ENCODE results near the gene GARS1. TPM values are rescaled to one million over a fixed set of nuclear protein-coding genes. Genes with fewer than 3 reads are reported as not detected.

Gene GARS1
- total RNA-seq, 1 experiment from 2014 or later = 139 TPM

DNA sequence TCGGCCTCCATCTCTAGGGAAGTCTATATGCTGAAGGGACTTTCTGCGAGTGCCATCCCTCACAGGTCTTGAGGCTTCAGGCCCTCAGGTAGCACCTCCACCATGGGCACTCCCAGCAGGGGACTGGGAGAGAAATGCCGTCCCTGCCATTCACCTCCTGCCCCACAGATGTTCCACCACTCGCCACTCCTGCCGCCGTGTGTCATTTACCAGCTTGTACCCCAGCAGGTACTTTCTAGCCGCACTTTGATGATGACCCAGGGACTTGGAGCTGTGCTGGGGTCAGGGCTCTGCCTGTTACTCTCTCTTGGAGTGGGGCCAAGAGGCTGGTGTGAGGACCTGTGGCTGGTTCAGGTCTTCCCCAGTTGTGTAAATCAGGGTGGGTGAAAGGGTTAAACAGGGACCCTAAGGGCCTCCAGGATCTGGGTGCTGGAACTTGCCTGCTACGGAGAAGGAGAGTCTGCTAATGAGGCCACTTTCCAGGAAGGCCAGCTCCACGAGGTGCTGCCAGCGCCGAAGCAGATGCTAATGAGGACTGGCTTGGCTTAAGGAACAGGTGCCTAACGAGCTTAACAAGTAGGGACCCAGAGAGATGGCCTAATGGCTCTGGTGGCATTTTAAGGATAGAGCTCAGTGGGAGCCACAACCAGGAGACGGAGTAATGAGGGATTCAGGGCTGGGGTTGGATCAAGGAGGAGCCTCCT is 55.2 kb downstream of the GARS1 start:
- H3K27ac ChIP-seq = no peak overlapping the region
- no peak overlapping the region for H3K4me3 ChIP-seq
- H3K27me3 ChIP-seq = no peaks in the 10 kb centered on the region
- no peaks in the 10 kb centered on the region for H3K36me3 ChIP-seq
- DNase-seq = no peak
- peaks cover 22% of the 10 kb centered on the region for H3K4me1 ChIP-seq
- H3K9me3 ChIP-seq (replicated peaks) = no peaks in the 10 kb centered on the region

- DNase-seq = no peak
- Histone ChIP-seq H3K4me1 (peaks cover 22% of the 10 kb centered on the region), H3K27me3 (no peaks in the 10 kb centered on the region), H3K9me3 (replicated peaks) (no peaks in the 10 kb centered on the region), H3K4me3 (no peak overlapping the region), H3K36me3 (no peaks in the 10 kb centered on the region), H3K27ac (no peak overlapping the region)
These were observed 55.7 kb downstream of the GARS1 start for GRCh38 chr7:30650421-30650808.

GRCh38 chr7:30652132-30652531 is 57.5 kb downstream of the GARS1 start:
- Histone ChIP-seq H3K4me3 (no peak overlapping the region), H3K36me3 (no peaks in the 10 kb centered on the region)
- DNase-seq = no peak

GRCh38 chr7:30652698-30653641 is 58.3 kb downstream of the GARS1 start:
- Histone ChIP-seq H3K27me3 (no peaks in the 10 kb centered on the region), H3K36me3 (no peaks in the 10 kb centered on the region), H3K9me3 (replicated peaks) (no peaks in the 10 kb centered on the region), H3K27ac (no peak overlapping the region), H3K4me1 (peaks cover 6% of the 10 kb centered on the region), H3K4me3 (no peak overlapping the region)
- no peak for DNase-seq

More at GRCh38 chr7:30652132-30652531, 57.5 kb downstream of the GARS1 start:
- Histone ChIP-seq H3K4me1 (peaks cover 15% of the 10 kb centered on the region), H3K27me3 (no peaks in the 10 kb centered on the region), H3K9me3 (replicated peaks) (no peaks in the 10 kb centered on the region), H3K27ac (no peak overlapping the region)

DNA sequence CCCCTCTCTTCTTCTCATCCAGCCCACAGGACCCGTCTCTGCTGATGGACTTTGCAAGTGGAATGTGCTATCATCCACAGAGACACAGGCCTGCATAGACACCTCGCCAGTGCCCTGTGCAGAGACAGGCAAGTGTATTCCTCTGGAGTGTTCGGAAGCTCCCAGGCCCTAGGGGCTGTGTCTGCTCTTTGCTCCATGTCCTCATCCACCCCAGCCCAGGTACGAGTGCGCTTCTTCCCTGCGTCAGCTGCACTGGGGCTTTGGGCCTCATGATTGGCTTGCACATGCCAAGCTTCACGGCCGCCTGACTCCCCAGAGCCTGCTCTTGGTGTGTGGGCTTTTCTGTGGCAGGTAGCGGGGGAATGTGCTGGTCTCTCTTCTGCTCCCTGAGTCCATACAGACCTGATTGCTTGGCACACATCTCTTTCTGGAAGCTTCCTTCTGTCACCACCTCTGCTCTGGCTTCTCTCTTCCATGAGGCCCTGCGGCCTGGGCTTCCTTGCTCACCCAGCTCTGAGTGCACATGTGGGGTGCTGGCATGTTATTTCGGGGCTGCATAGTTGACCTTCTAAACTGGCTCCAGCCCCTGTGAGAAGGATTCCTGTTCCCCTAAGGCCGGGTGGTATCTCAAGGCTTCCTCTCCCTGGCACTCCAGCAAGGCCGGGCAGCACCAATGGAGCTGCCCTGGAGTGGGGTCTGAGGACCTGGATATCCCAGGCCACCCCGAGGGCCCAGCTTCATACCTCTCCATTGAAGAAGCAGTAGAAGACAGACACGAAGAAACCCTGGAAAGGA is 59.8 kb downstream of the GARS1 start:
- no peak for DNase-seq
- no peaks in the 10 kb centered on the region for H3K9me3 ChIP-seq (replicated peaks)
- no peaks in the 10 kb centered on the region for H3K27me3 ChIP-seq
- no peak overlapping the region for H3K27ac ChIP-seq
- H3K4me1 ChIP-seq = peaks cover 4% of the 10 kb centered on the region
- H3K4me3 ChIP-seq = no peak overlapping the region
- no peaks in the 10 kb centered on the region for H3K36me3 ChIP-seq

DNA sequence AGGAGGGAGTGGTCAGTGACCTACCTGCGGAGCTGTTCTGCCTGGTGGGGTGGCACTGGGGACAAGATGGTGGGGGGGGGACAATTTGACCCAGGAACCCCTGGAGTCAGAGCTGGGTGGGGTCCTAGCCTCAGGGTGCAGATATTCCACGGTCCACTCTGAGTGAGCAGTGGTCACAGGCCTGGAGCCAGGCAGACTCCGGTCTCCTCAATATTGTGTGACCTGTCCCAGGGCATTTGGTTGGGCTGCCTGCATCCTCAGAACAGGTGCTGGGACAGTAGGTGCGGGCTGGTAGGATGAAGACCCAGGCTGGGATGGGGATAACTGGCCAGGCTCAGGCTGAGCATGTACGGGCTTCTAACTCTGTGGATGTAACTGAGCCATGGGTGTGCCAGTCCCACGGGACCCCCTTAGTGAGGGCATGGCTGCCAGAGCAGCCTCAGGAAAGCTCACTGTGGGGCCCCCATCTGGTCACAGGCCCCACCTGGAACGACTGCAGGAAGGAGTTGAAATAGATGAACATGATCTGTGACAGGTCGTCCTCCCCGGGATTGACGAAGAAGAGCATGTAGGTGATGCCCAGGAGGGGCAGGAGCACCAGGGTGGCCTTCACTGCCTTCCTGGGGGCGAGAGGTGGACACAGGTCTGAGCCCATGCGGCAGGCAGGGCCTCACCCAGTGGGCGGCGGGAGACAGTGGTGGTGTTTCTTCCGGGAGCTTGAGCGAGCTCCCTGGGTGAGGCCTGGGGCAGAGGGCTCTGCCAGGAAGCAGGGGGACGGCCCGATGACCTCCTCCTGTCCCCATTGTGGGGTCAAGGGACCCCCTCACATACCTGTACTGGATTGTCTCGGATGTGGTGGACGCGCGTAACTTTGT is 60.7 kb downstream of the GARS1 start:
- H3K4me1 ChIP-seq = peaks cover 11% of the 10 kb centered on the region

DNA sequence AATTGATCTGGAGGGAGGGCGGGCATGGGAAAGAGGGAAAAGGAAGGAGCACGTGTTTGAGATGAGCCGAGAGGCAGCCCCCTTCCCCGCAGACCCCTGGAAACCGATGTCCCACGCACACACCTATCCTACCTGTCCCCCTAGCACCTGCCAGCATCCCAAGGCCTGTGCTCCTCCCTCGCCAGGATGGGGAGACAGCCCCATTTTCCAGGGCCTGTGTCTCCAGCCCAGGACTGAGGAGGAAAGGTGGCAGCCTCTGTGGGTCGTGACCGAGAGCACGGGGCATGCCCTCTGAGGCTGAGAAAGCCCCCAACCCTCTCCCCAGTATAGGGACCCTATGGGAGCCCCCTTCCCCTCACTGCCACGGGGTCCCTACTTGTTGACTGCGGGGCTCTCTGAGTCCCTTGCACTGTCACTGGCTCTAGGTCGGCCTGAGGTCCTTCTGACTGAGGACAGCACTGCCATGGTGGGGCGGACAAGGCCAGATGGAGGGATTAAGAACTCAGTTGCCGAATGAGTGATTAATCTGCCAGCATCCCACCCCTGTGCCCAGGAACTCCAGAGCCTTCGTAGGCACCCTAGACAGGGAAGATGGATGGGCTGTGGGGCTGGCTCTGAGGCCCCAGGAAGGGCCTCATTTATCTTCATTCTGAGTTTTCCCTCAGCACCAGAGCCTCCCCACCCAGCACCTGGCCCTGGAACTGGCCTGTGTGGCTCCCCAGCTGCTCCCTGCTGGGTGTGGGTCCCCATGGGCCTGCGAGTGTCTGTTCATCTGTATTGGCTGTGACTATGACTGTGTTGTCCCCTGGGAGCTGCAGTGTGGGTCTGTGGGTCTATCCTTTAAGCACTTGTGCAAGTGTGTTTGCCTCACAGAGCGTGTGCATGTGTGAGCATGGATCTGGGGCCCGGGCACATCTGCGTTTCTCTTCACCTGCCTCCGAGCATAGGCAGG is 61.6 kb downstream of the GARS1 start:
- H3K9me3 ChIP-seq (replicated peaks) = no peaks in the 10 kb centered on the region
- H3K27ac ChIP-seq = no peak overlapping the region
- no peaks in the 10 kb centered on the region for H3K36me3 ChIP-seq
- H3K4me3 ChIP-seq = no peak overlapping the region
- DNase-seq = no peak
- no peaks in the 10 kb centered on the region; the same call in 1 of the 2 replicates for H3K27me3 ChIP-seq
- H3K4me1 ChIP-seq = peaks cover 17% of the 10 kb centered on the region

More for the DNA sequence above, 60.7 kb downstream of the GARS1 start:
- Histone ChIP-seq H3K36me3 (no peaks in the 10 kb centered on the region), H3K9me3 (replicated peaks) (no peaks in the 10 kb centered on the region), H3K27ac (no peak overlapping the region), H3K27me3 (no peaks in the 10 kb centered on the region), H3K4me3 (no peak overlapping the region)
- DNase-seq = no peak

- H3K27ac ChIP-seq = no peak overlapping the region
- H3K4me3 ChIP-seq = no peak overlapping the region
- H3K27me3 ChIP-seq = no peaks in the 10 kb centered on the region; the same call in 1 of the 2 replicates
- H3K36me3 ChIP-seq = no peaks in the 10 kb centered on the region
- H3K4me1 ChIP-seq = peaks cover 17% of the 10 kb centered on the region
- H3K9me3 ChIP-seq (replicated peaks) = no peaks in the 10 kb centered on the region
- no peak for DNase-seq
These were observed 62.5 kb downstream of the GARS1 start for GRCh38 chr7:30657131-30657530.

- Histone ChIP-seq H3K4me3 (no peak overlapping the region), H3K27ac (no peak overlapping the region), H3K9me3 (replicated peaks) (no peaks in the 10 kb centered on the region), H3K4me1 (peaks cover 17% of the 10 kb centered on the region), H3K36me3 (no peaks in the 10 kb centered on the region), H3K27me3 (no peaks in the 10 kb centered on the region; the same call in 1 of the 2 replicates)
- no peak for DNase-seq
These were observed 63.9 kb downstream of the GARS1 start for GRCh38 chr7:30658479-30659074.

DNA sequence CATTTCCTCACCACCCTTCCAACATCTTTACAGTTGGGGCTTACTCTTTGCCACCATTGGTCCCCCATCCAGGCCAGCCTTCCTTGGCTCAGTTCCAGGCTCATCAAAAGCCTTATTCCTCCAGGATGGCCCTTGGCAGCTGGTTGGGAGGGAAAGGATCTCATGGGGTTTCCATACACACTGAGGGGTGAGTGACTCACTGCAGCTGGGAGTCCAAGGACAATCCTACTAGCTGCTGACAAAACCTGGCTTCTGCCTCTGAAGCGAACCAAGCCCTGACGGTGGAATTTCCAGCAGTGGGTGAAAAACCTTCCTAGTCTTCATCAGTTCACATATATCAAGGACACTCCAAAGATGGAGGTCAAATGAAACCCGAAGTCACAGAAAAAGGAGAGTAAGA is 64.6 kb downstream of the GARS1 start:
- H3K9me3 ChIP-seq (replicated peaks) = no peaks in the 10 kb centered on the region
- peaks cover 17% of the 10 kb centered on the region for H3K4me1 ChIP-seq
- no peak overlapping the region for H3K27ac ChIP-seq
- peak; percentile 82 to 84 for DNase-seq
- H3K36me3 ChIP-seq = no peaks in the 10 kb centered on the region
- H3K4me3 ChIP-seq = no peak overlapping the region
- H3K27me3 ChIP-seq = no peaks in the 10 kb centered on the region; the same call in 1 of the 2 replicates

GRCh38 chr7:30660331-30661255 is 65.9 kb downstream of the GARS1 start:
- peaks cover 17% of the 10 kb centered on the region for H3K4me1 ChIP-seq
- DNase-seq = peak; percentile 60 to 77
- H3K4me3 ChIP-seq = no peak overlapping the region
- no peaks in the 10 kb centered on the region; the same call in 1 of the 2 replicates for H3K27me3 ChIP-seq
- no peak overlapping the region for H3K27ac ChIP-seq
- H3K36me3 ChIP-seq = no peaks in the 10 kb centered on the region
- H3K9me3 ChIP-seq (replicated peaks) = no peaks in the 10 kb centered on the region

DNA sequence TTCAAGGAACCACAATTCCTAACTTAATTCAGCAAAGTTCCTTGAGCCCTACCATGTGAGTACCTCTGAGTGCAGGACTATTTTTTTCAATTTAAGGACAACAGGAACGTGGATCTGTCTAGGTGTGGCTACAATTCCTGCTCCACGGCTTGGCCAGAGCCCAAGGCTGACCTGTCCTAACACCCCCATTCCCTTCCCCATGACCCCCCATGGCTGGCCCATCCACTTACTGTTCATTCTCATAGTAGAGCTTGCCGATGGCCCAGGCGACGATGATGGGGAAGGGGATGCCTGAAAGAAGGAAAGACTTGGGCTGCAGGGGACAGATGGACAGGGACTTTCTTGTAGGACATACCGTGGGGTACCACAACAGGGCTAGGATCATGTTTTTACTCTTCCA is 67.2 kb downstream of the GARS1 start:
- H3K27me3 ChIP-seq = no peaks in the 10 kb centered on the region; the same call in 1 of the 2 replicates
- H3K4me3 ChIP-seq = no peak overlapping the region
- H3K36me3 ChIP-seq = no peaks in the 10 kb centered on the region
- H3K4me1 ChIP-seq = peaks cover 17% of the 10 kb centered on the region
- no peak overlapping the region for H3K27ac ChIP-seq
- no peaks in the 10 kb centered on the region for H3K9me3 ChIP-seq (replicated peaks)
- no peak for DNase-seq
